HepG2 (cell line): ENCODE measurements around the gene PRDX2. TPM values are rescaled to one million over a fixed set of nuclear protein-coding genes. Genes with fewer than 3 reads are reported as not detected.

Experiments
- ATF7 ChIP-seq, 2 experiments: fragments of 450-650 bp in 1 of 2; sonication (generic) in 1 of 2; formaldehyde crosslinking in 1 of 2; IDR thresholded peaks; 2 replicates each; pipeline versions ENCODE4 v1.4.0 to v1.6.1; 2016 to 2020; ENCODE audit warnings: antibody characterized with exemption in 1 of 2, mild to moderate bottlenecking in 1 of 2, missing genetic modification reagents in 1 of 2
- BRD4 ChIP-seq: sonication (generic); formaldehyde crosslinking; IDR thresholded peaks from 2 replicates; pipeline ENCODE4 v1.4.0; 2020; ENCODE audit warnings: missing genetic modification reagents
- DBP ChIP-seq: sonication (generic); formaldehyde crosslinking; IDR thresholded peaks from 2 replicates; pipeline ENCODE4 v1.4.0; 2020; ENCODE audit warnings: missing genetic modification reagents; ENCODE audit errors: not compliant biosample characterization
- DMAP1 ChIP-seq: IDR thresholded peaks from 2 replicates; pipeline ENCODE4 v1.6.1; 2016
- DNMT3B ChIP-seq: conservative IDR thresholded peaks from 2 replicates; pipeline ENCODE4 v1.6.1; 2016; ENCODE audit warnings: missing biosample characterization, control low read depth
- DRAP1 ChIP-seq: IDR thresholded peaks from 2 replicates; pipeline ENCODE4 v1.6.1; 2016; ENCODE audit warnings: missing genetic modification reagents, missing compliant biosample characterization
- ERF ChIP-seq: IDR thresholded peaks from 2 replicates; pipeline ENCODE4 v1.6.1; 2018; ENCODE audit warnings: missing biosample characterization, missing genetic modification reagents
- FOSL2 ChIP-seq: sonication (generic); formaldehyde crosslinking; IDR thresholded peaks from 2 replicates; pipeline ENCODE4 v1.4.0; 2020; ENCODE audit warnings: missing genetic modification reagents
- FOXA3 ChIP-seq: IDR thresholded peaks from 2 replicates; pipeline ENCODE4 v1.6.1; 2016; ENCODE audit warnings: missing genetic modification reagents, missing compliant biosample characterization
- JUND ChIP-seq: sonication (generic); formaldehyde crosslinking; IDR thresholded peaks from 2 replicates; pipeline ENCODE4 v1.8.0; 2022; ENCODE audit warnings: mild to moderate bottlenecking, missing genetic modification reagents
- MIXL1 ChIP-seq: IDR thresholded peaks from 2 replicates; pipeline ENCODE4 v1.6.1; 2016
- NFKBIZ ChIP-seq: IDR thresholded peaks from 2 replicates; pipeline ENCODE4 v1.6.1; 2018; ENCODE audit warnings: missing genetic modification reagents, missing compliant biosample characterization
- NFYB ChIP-seq: sonication (generic); formaldehyde crosslinking; IDR thresholded peaks from 2 replicates; pipeline ENCODE4 v1.4.0; 2020; ENCODE audit warnings: missing genetic modification reagents
- PAWR ChIP-seq: sonication (generic); formaldehyde crosslinking; IDR thresholded peaks from 2 replicates; pipeline ENCODE4 v1.4.0; 2020; ENCODE audit warnings: missing genetic modification reagents, mild to moderate bottlenecking, borderline replicate concordance
- PHB2 ChIP-seq: fragments of 450-650 bp; IDR thresholded peaks from 2 replicates; pipeline ENCODE4 v1.6.1; 2018; ENCODE audit not compliant: partially characterized antibody
- SIX1 ChIP-seq: sonication (generic); formaldehyde crosslinking; IDR thresholded peaks from 2 replicates; pipeline ENCODE4 v1.4.0; 2020; ENCODE audit warnings: missing genetic modification reagents, borderline replicate concordance
- SNAPC2 ChIP-seq: sonication (generic); formaldehyde crosslinking; IDR thresholded peaks from 2 replicates; pipeline ENCODE4 v1.8.1; 2022; ENCODE audit warnings: mild to moderate bottlenecking, missing genetic modification reagents
- SPEN ChIP-seq: sonication (generic); formaldehyde crosslinking; IDR thresholded peaks from 2 replicates; pipeline ENCODE4 v1.5.1; 2020; ENCODE audit warnings: low read depth, mild to moderate bottlenecking, missing genetic modification reagents
- SRY ChIP-seq: sonication (generic); formaldehyde crosslinking; IDR thresholded peaks from 2 replicates; pipeline ENCODE4 v1.8.0; 2022; ENCODE audit warnings: mild to moderate bottlenecking, missing genetic modification reagents
- TBP ChIP-seq: sonication (generic); formaldehyde crosslinking; IDR thresholded peaks from 2 replicates; pipeline ENCODE4 v1.5.0; 2020; ENCODE audit warnings: missing genetic modification reagents
- ZBTB38 ChIP-seq: sonication (generic); formaldehyde crosslinking; IDR thresholded peaks from 2 replicates; pipeline ENCODE4 v1.5.1; 2020; ENCODE audit warnings: mild to moderate bottlenecking, missing genetic modification reagents
- ZNF138 ChIP-seq: sonication (generic); formaldehyde crosslinking; IDR thresholded peaks from 2 replicates; pipeline ENCODE4 v1.5.0; 2020; ENCODE audit warnings: mild to moderate bottlenecking, low read depth, missing genetic modification reagents
- ZNF207 ChIP-seq: fragments of 450-650 bp; IDR thresholded peaks from 2 replicates; pipeline ENCODE4 v1.6.1; 2016; ENCODE audit warnings: antibody characterized with exemption, borderline replicate concordance
- ZNF251 ChIP-seq: sonication (generic); formaldehyde crosslinking; IDR thresholded peaks from 2 replicates; pipeline ENCODE4 v1.9.0; 2021; ENCODE audit warnings: mild to moderate bottlenecking, missing genetic modification reagents
- ZNF296 ChIP-seq: sonication (generic); formaldehyde crosslinking; conservative IDR thresholded peaks from 2 replicates; pipeline ENCODE4 v1.5.0; 2020; ENCODE audit warnings: mild to moderate bottlenecking, missing genetic modification reagents
- ZNF34 ChIP-seq: sonication (generic); formaldehyde crosslinking; IDR thresholded peaks from 2 replicates; pipeline ENCODE4 v1.4.0; 2020; ENCODE audit warnings: mild to moderate bottlenecking, missing genetic modification reagents, borderline replicate concordance
- ZNF563 ChIP-seq: sonication (generic); formaldehyde crosslinking; IDR thresholded peaks from 2 replicates; pipeline ENCODE4 v1.8.0; 2022; ENCODE audit warnings: mild to moderate bottlenecking, moderate library complexity, missing genetic modification reagents
- ZNF567 ChIP-seq: sonication (generic); formaldehyde crosslinking; IDR thresholded peaks from 2 replicates; pipeline ENCODE4 v1.8.1; 2023; ENCODE audit warnings: mild to moderate bottlenecking, missing genetic modification reagents, borderline replicate concordance
- ZNF605 ChIP-seq: sonication (generic); formaldehyde crosslinking; IDR thresholded peaks from 2 replicates; pipeline ENCODE4 v1.8.0; 2022; ENCODE audit warnings: mild to moderate bottlenecking, missing genetic modification reagents
- ZNF614 ChIP-seq: IDR thresholded peaks from 2 replicates; pipeline ENCODE4 v1.6.1; 2018; ENCODE audit warnings: missing biosample characterization, missing genetic modification reagents, inconsistent platforms, borderline replicate concordance
- ZNF724P ChIP-seq: sonication (generic); formaldehyde crosslinking; IDR thresholded peaks from 2 replicates; pipeline ENCODE4 v1.8.0; 2022; ENCODE audit warnings: missing genetic modification reagents, borderline replicate concordance
- ZNF773 ChIP-seq: sonication (generic); formaldehyde crosslinking; IDR thresholded peaks from 2 replicates; pipeline ENCODE4 v1.4.0; 2020; ENCODE audit warnings: missing genetic modification reagents, borderline replicate concordance
- polyA plus RNA-seq, 8 experiments: library from polyadenylated mRNA; depleted of rRNA in 3 of 8; stranded (reverse) in 7 of 8; unstranded in 1 of 8; fragments of >200 nt; fragmentation: Illumina TruSeq in 4 of 8; extraction: Trizol in 4 of 8; gene quantifications; 2 replicates each; pipeline versions ENCODE4 v1.2.1 to v1.2.3, GENCODE V29; 2011 to 2016; ENCODE audit warnings: low read depth in 4 of 8, missing spikeins in 1 of 8, mixed read lengths in 1 of 8; ENCODE audit not compliant: insufficient read depth in 1 of 8
- total RNA-seq, 5 experiments: library from RNA; depleted of rRNA; stranded (reverse); fragments of >200 nt; fragmentation: Illumina TruSeq; extraction: Trizol; gene quantifications; 2 replicates each; pipeline ENCODE4 v1.2.3, GENCODE V29; 2016; ENCODE audit warnings: low read depth in 1 of 5

Gene PRDX2
- total and polyA plus RNA-seq, 2 of the 13 experiments (the other 11 are each of a cell fraction or from before 2014, with no cell fraction given), result 218 to 381 TPM

GRCh38 chr19:12796146-12797071 is 5.2 kb downstream of the PRDX2 start (continued):
- TF ChIP-seq MIXL1 (CRISPR knock-in tag) (0 out of 2 replicates have a peak, but pooled peaks have one; percentile 23), ERF (peak; percentile 70; the same call in 1 of the 2 replicates), FOSL2 (peak; percentile 49), DBP (CRISPR knock-in tag) (no peak), ZNF207 (no peak), BRD4 (CRISPR knock-in tag) (no peak), ZNF138 (CRISPR knock-in tag) (no peak), PAWR (CRISPR knock-in tag) (no peak), ZNF773 (no peak), ZBTB38 (CRISPR knock-in tag) (peak; percentile 68), SRY (peak; percentile 75; the same call in 1 of the 2 replicates), FOXA3 (0 out of 2 replicates have a peak, but pooled peaks have one; percentile 11), ATF7 (IDR thresholded peaks at IDR 0.05) (no peak), ATF7 (CRISPR knock-in tag; IDR thresholded peaks at IDR 0.05) (no peak), ZNF605 (peak; percentile 67; the same call in 1 of the 2 replicates), ZNF251 (CRISPR knock-in tag) (no peak), SPEN (CRISPR knock-in tag) (peak; percentile 60; the same call in 1 of the 2 replicates), PHB2 (no peak), DNMT3B (CRISPR knock-in tag) (no peak), ZNF724P (CRISPR knock-in tag) (no peak), SIX1 (CRISPR knock-in tag) (no peak), ZNF296 (no peak), ZNF563 (CRISPR knock-in tag) (peak; percentile 47; the same call in 1 of the 2 replicates), ZNF34 (no peak), ZNF567 (CRISPR knock-in tag) (no peak), JUND (CRISPR knock-in tag) (no peak), DMAP1 (no peak), ZNF614 (CRISPR knock-in tag) (peak; percentile 22; the same call in 1 of the 2 replicates), DRAP1 (CRISPR knock-in tag) (0 out of 2 replicates have a peak, but pooled peaks have one; percentile 34), TBP (CRISPR knock-in tag) (no peak), NFKBIZ (CRISPR knock-in tag) (peak; percentile 37; the same call in 1 of the 2 replicates), SNAPC2 (CRISPR knock-in tag) (no peak), NFYB (no peak)
